Measurements from ENCODE around the gene BCL2L1. TPM values are rescaled to one million over a fixed set of nuclear protein-coding genes. Genes with fewer than 3 reads are reported as not detected.

Gene BCL2L1
- total and polyA plus RNA-seq, 2 experiments from 2014 or later, result 42.4 to 110 TPM

- TF ChIP-seq, protein P1, sequence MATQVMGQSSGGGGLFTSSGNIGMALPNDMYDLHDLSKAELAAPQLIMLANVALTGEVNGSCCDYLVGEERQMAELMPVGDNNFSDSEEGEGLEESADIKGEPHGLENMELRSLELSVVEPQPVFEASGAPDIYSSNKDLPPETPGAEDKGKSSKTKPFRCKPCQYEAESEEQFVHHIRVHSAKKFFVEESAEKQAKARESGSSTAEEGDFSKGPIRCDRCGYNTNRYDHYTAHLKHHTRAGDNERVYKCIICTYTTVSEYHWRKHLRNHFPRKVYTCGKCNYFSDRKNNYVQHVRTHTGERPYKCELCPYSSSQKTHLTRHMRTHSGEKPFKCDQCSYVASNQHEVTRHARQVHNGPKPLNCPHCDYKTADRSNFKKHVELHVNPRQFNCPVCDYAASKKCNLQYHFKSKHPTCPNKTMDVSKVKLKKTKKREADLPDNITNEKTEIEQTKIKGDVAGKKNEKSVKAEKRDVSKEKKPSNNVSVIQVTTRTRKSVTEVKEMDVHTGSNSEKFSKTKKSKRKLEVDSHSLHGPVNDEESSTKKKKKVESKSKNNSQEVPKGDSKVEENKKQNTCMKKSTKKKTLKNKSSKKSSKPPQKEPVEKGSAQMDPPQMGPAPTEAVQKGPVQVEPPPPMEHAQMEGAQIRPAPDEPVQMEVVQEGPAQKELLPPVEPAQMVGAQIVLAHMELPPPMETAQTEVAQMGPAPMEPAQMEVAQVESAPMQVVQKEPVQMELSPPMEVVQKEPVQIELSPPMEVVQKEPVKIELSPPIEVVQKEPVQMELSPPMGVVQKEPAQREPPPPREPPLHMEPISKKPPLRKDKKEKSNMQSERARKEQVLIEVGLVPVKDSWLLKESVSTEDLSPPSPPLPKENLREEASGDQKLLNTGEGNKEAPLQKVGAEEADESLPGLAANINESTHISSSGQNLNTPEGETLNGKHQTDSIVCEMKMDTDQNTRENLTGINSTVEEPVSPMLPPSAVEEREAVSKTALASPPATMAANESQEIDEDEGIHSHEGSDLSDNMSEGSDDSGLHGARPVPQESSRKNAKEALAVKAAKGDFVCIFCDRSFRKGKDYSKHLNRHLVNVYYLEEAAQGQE (IDR thresholded peaks at IDR 0.05; ENCODE audit: unreplicated experiment), result no peak
- TF ChIP-seq ZNF114 (CRISPR knock-in tag; IDR thresholded peaks at IDR 0.05), result no peak
- no peak for TF ChIP-seq EZH2phosphoT487 (IDR thresholded peaks at IDR 0.05; ENCODE audit: unreplicated experiment)
- TF ChIP-seq EZH2 (IDR thresholded peaks at IDR 0.05; ENCODE audit: low read depth, unreplicated experiment), result no peak
- no peak for TF ChIP-seq ZNF331 (CRISPR knock-in tag; IDR thresholded peaks at IDR 0.05; ENCODE audit: low read depth)
- no peak for TF ChIP-seq STAT1 (IDR thresholded peaks at IDR 0.05; ENCODE audit: unreplicated experiment)
- TF ChIP-seq NANOG (IDR thresholded peaks at IDR 0.05; ENCODE audit: borderline replicate concordance), result no peak
- DNase-seq (ENCODE audit: low spot score) (no peak), ATAC-seq (no peak)
- Histone ChIP-seq H3F3A (replicated peaks; ENCODE audit: low read depth) (peaks cover 3% of the 10 kb centered on the region; the same call in 1 of the 2 replicates), H3K27ac (ENCODE audit: low read depth) (peak overlapping the region; percentile 34; the same call in 1 of the 2 replicates), H3K36me3 (ENCODE audit: insufficient read depth) (no peaks in the 10 kb centered on the region), H3K4me1 (ENCODE audit: insufficient read depth) (peaks cover 20% of the 10 kb centered on the region), H3K4me3 (no peak overlapping the region), H3K79me2 (replicated peaks; ENCODE audit: insufficient read depth) (peaks cover 100% of the 10 kb centered on the region), H4K20me1 (replicated peaks; ENCODE audit: insufficient read depth) (peaks cover 11% of the 10 kb centered on the region), H3K9me2 (ENCODE audit: insufficient read depth) (0 out of 2 replicates have a peak, but pooled peaks cover 2% of the 10 kb centered on the region), H3K27me3 (ENCODE audit: insufficient read depth) (no peaks in the 10 kb centered on the region), H3K4me2 (no peak overlapping the region), H2AFZ (no peak overlapping the region)
- Mint-ChIP-seq H3K27me3 (ENCODE audit: insufficient read depth, low read depth, poor library complexity) (peaks cover 6% of the 10 kb centered on the region), H3K36me3 (ENCODE audit: low read depth) (peaks cover 17% of the 10 kb centered on the region), H3K4me3 (no peak overlapping the region), H3K9me3 (no peaks in the 10 kb centered on the region), H3K27ac (no peak overlapping the region), H3K4me1 (peaks cover 21% of the 10 kb centered on the region)
Observed at GRCh38 chr20:31700747-31701146, 21.9 kb downstream of the BCL2L1 start.

DNA sequence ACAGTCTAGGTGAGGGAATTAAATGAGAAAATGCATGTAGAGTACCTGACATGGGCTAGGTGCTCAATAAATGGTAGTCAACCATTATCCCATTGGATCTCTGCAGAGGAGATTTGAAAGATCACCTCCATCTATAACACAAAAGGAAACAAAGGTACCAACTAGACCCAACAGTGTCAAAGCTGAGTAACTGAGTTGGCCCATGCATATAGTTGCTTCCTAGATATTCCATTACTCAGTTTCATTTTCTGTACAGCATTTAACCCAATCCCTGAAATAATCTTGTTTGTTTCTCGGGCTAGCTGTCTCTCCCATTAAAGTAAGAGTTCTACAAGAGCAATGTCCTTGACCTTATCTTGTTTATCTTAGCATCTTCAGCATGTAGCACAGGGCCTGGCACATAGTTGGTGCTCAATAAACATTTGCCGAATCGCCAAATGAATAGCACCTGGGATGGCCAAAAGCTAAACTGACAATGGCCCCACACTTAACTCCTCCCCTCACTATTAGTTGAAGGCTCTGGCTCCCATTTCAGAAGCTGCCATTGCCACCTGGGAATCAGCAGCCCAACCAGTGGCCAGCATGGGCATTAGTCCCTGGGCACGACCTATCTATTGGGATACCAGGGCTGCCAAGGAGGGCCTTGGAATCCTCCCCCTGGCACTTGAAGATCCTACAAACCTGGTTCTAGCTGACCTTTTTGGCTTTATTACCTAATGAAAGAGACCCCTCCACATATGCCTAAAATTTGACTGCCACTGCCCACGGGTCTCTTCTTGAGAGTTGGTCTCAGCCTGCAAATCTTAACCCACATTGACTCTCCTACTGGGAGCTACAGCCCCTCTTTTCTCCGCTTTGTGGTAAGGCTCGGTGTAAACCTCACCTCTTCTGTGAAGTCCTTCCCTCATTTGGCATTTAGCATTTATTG, 22.6 kb downstream of the BCL2L1 start:
- Mint-ChIP-seq H3K36me3 (ENCODE audit: low read depth) (peaks cover 17% of the 10 kb centered on the region), H3K9me3 (no peaks in the 10 kb centered on the region; the same call in 2 of the 3 replicates), H3K4me3 (no peak overlapping the region), H3K27ac (no peak overlapping the region), H3K4me1 (peaks cover 25% of the 10 kb centered on the region), H3K27me3 (ENCODE audit: insufficient read depth, low read depth, poor library complexity) (peaks cover 6% of the 10 kb centered on the region)
- Histone ChIP-seq H3K27ac (ENCODE audit: low read depth) (peak overlapping the region; percentile 34; the same call in 1 of the 2 replicates), H3K27me3 (ENCODE audit: insufficient read depth) (no peaks in the 10 kb centered on the region), H3K4me1 (ENCODE audit: insufficient read depth) (peaks cover 24% of the 10 kb centered on the region), H3K79me2 (replicated peaks; ENCODE audit: insufficient read depth) (peaks cover 100% of the 10 kb centered on the region), H3K4me3 (no peak overlapping the region), H3K36me3 (ENCODE audit: insufficient read depth) (no peaks in the 10 kb centered on the region), H3F3A (replicated peaks; ENCODE audit: low read depth) (peaks cover 8% of the 10 kb centered on the region; the same call in 1 of the 2 replicates), H2AFZ (no peak overlapping the region), H3K9me2 (ENCODE audit: insufficient read depth) (0 out of 2 replicates have a peak, but pooled peaks cover 2% of the 10 kb centered on the region), H3K4me2 (no peak overlapping the region), H4K20me1 (replicated peaks; ENCODE audit: insufficient read depth) (peaks cover 11% of the 10 kb centered on the region)
- no peak for ATAC-seq
- DNase-seq (ENCODE audit: low spot score), result no peak
- no peak for TF ChIP-seq ZNF114 (CRISPR knock-in tag; IDR thresholded peaks at IDR 0.05)
- TF ChIP-seq, protein P2, sequence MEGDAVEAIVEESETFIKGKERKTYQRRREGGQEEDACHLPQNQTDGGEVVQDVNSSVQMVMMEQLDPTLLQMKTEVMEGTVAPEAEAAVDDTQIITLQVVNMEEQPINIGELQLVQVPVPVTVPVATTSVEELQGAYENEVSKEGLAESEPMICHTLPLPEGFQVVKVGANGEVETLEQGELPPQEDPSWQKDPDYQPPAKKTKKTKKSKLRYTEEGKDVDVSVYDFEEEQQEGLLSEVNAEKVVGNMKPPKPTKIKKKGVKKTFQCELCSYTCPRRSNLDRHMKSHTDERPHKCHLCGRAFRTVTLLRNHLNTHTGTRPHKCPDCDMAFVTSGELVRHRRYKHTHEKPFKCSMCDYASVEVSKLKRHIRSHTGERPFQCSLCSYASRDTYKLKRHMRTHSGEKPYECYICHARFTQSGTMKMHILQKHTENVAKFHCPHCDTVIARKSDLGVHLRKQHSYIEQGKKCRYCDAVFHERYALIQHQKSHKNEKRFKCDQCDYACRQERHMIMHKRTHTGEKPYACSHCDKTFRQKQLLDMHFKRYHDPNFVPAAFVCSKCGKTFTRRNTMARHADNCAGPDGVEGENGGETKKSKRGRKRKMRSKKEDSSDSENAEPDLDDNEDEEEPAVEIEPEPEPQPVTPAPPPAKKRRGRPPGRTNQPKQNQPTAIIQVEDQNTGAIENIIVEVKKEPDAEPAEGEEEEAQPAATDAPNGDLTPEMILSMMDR (conservative IDR thresholded peaks at IDR 0.05; ENCODE audit: low read depth in 2 of 2), result no peak
- TF ChIP-seq, protein P1 (IDR thresholded peaks at IDR 0.05; ENCODE audit: unreplicated experiment), result no peak

Data from GM23338 (cell line).